ENCODE measurements around the gene SAMD11. TPM values are rescaled to one million over a fixed set of nuclear protein-coding genes. Genes with fewer than 3 reads are reported as not detected.

The SAMD11 gene
- total RNA-seq, 1 donor from 2014 or later: 0.14 TPM

- no peak for TF ChIP-seq CTCF (conservative IDR thresholded peaks at IDR 0.05)
- Mint-ChIP-seq H3K4me1 (peaks cover 15% of the 10 kb centered on the region), H3K27ac (ENCODE audit: unreplicated experiment) (no peak overlapping the region), H3K4me3 (no peak overlapping the region), H3K9me3 (no peaks in the 10 kb centered on the region), H3K36me3 (ENCODE audit: low read depth) (no peaks in the 10 kb centered on the region), H3K27me3 (ENCODE audit: low read depth) (peaks cover 77% of the 10 kb centered on the region)
- no peak for DNase-seq (ENCODE audit: low read depth, low spot score)
Observed at GRCh38 chr1:920010-920409, 3.7 kb upstream of the SAMD11 start.

DNA sequence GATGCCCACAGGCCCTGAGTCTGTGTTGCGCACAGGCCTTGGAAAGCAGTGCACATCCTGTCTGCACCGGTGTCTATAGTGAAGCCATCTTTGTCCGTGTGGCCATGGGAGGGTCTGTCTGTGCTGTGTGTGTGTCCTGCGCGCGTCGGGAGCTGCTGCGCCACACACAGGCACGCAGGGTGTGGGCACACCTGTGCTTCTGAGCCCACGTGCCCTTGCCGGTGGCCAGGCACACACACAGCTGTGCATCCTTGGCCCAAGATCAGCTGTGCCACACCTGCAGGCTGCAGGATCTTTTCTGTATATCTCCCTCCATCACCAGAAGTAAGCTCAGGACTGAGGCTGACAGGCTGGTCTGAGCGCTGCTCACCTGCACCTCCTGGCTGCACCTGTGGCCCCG, 3.2 kb upstream of the SAMD11 start:
- Mint-ChIP-seq H3K27ac (ENCODE audit: unreplicated experiment) (no peak overlapping the region), H3K27me3 (ENCODE audit: low read depth) (peaks cover 75% of the 10 kb centered on the region), H3K4me3 (no peak overlapping the region), H3K4me1 (peaks cover 15% of the 10 kb centered on the region), H3K9me3 (no peaks in the 10 kb centered on the region), H3K36me3 (ENCODE audit: low read depth) (no peaks in the 10 kb centered on the region)
- no peak for DNase-seq (ENCODE audit: low read depth, low spot score)
- no peak for TF ChIP-seq CTCF (conservative IDR thresholded peaks at IDR 0.05)

- Mint-ChIP-seq H3K4me1 (peaks cover 15% of the 10 kb centered on the region), H3K36me3 (ENCODE audit: low read depth) (no peaks in the 10 kb centered on the region), H3K9me3 (no peaks in the 10 kb centered on the region), H3K4me3 (no peak overlapping the region), H3K27ac (ENCODE audit: unreplicated experiment) (peak overlapping the region; percentile 78), H3K27me3 (ENCODE audit: low read depth) (peaks cover 75% of the 10 kb centered on the region)
- DNase-seq (ENCODE audit: low read depth, low spot score): peak; percentile 63
- TF ChIP-seq CTCF (conservative IDR thresholded peaks at IDR 0.05): peak; percentile 57
Observed at GRCh38 chr1:921011-921837, 2.5 kb upstream of the SAMD11 start.

DNA sequence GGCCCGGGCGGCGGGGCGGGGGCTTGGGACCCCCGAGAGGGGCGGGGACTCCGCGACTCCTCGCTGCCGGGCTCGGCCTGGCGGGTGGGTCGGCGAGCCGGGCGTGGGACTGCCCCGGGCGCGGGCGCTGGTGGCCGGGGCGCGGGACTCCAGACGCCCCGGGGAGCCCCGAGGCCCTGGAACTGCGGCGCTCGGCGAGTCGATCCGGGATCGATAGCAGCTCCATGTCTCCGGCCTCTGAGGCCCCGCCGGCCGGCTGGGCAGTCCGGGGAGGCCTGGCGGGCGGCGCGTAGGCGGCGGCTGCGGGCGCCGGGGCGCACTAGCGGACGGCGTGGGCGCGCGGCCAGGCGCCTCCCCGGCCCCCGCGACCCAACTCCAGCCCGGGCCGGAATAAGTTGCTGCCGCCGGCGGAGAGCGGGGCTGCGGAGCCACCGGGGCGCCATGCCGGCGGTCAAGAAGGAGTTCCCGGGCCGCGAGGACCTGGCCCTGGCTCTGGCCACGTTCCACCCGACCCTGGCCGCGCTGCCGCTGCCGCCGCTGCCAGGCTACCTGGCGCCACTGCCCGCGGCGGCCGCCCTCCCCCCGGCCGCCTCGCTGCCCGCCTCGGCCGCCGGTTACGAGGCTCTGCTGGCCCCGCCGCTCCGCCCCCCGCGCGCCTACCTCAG, 400 bp downstream of the SAMD11 start:
- no peak for TF ChIP-seq CTCF (conservative IDR thresholded peaks at IDR 0.05)
- H3K9me3 Mint-ChIP-seq: no peaks in the 10 kb centered on the region
- no peak overlapping the region for H3K27ac Mint-ChIP-seq (ENCODE audit: unreplicated experiment)
- H3K4me3 Mint-ChIP-seq: no peak overlapping the region
- DNase-seq (ENCODE audit: low read depth, low spot score): no peak
- H3K36me3 Mint-ChIP-seq (ENCODE audit: low read depth): no peaks in the 10 kb centered on the region
- peaks cover 79% of the 10 kb centered on the region for H3K27me3 Mint-ChIP-seq (ENCODE audit: low read depth)
- H3K4me1 Mint-ChIP-seq: peaks cover 15% of the 10 kb centered on the region

- Mint-ChIP-seq H3K9me3 (no peaks in the 10 kb centered on the region), H3K4me3 (no peak overlapping the region), H3K36me3 (ENCODE audit: low read depth) (no peaks in the 10 kb centered on the region), H3K27me3 (ENCODE audit: low read depth) (peaks cover 83% of the 10 kb centered on the region), H3K4me1 (peaks cover 15% of the 10 kb centered on the region), H3K27ac (ENCODE audit: unreplicated experiment) (no peak overlapping the region)
- no peak for DNase-seq (ENCODE audit: low read depth, low spot score)
- TF ChIP-seq CTCF (conservative IDR thresholded peaks at IDR 0.05): no peak
Observed at GRCh38 chr1:924656-925560, 1.2 kb downstream of the SAMD11 start.

Data from neural crest cell (in vitro differentiated cells).